PC-3 (cell line): ENCODE results near the gene TM4SF18. TPM values are rescaled to one million over a fixed set of nuclear protein-coding genes. Genes with fewer than 3 reads are reported as not detected.

Experiments used
- ATAC-seq: fragments of 200-7000 bp; cut with Tn5 transposase; 2 replicates; pipeline ENCODE4 v1.9.1; 2020; ENCODE audit warnings: mild to moderate bottlenecking, moderate library complexity
- BruUV-seq: library from RNA; stranded (reverse); fragments of 400-500 nt; replicated peaks from 2 replicates; lab custom pipeline; 2021; lab: Mats Ljungman, UMichigan
- CTCF ChIA-PET: fragments of 300-600 bp; sonication (Branson Sonifier 250); formaldehyde crosslinking; loops from one replicate; lab custom pipeline; 2022; ENCODE audit warnings: antibody characterized with exemption; lab: Charles Lee
- POLR2A ChIA-PET: fragments of 300-600 bp; sonication (Branson Sonifier 250); formaldehyde crosslinking; loops from one replicate; lab custom pipeline; 2022; ENCODE audit warnings: antibody characterized with exemption; ENCODE audit not compliant: unreplicated experiment; lab: Charles Lee
- DNase-seq: peaks from one replicate; pipeline ENCODE4 v3.0.0-alpha.2; 2015
- H2AFZ ChIP-seq: fragments of 300-600 bp; sonication (generic); 2 replicates; pipeline ENCODE4 v1.6.0; 2016; ENCODE audit warnings: antibody characterized with exemption, low read length
- H3F3A ChIP-seq: fragments of 300-600 bp; sonication (generic); one replicate; pipeline ENCODE4 v1.6.0; 2017; ENCODE audit warnings: antibody characterized with exemption, low read length, control low read depth, mild to moderate bottlenecking; ENCODE audit not compliant: unreplicated experiment
- H3K27ac ChIP-seq: fragments of 300-600 bp; sonication (generic); 2 replicates; pipeline ENCODE4 v1.5.1; 2016; ENCODE audit warnings: mild to moderate bottlenecking, low read length
- H3K27me3 ChIP-seq: fragments of 300-600 bp; sonication (generic); 2 replicates; pipeline ENCODE4 v1.6.1; 2016; ENCODE audit warnings: low read length, mixed read lengths
- H3K36me3 ChIP-seq: fragments of 300-600 bp; sonication (generic); 2 replicates; pipeline ENCODE4 v1.6.1; 2016; ENCODE audit warnings: low read depth, mixed run types, low read length, mixed read lengths
- H3K4me1 ChIP-seq: fragments of 300-600 bp; sonication (generic); 2 replicates; pipeline ENCODE4 v1.5.1; 2016; ENCODE audit warnings: low read length; ENCODE audit not compliant: insufficient read depth
- H3K4me2 ChIP-seq: fragments of 300-600 bp; sonication (generic); 2 replicates; pipeline ENCODE4 v1.6.0; 2016; ENCODE audit warnings: low read length
- H3K4me3 ChIP-seq: fragments of 300-600 bp; sonication (generic); 2 replicates; pipeline ENCODE4 v1.5.1; 2016; ENCODE audit warnings: mild to moderate bottlenecking, low read length, mixed read lengths
- H3K79me2 ChIP-seq: fragments of 300-600 bp; sonication (generic); 2 replicates; pipeline ENCODE4 v1.6.1; 2017; ENCODE audit warnings: low read length, mixed read lengths
- H3K9ac ChIP-seq: fragments of 300-600 bp; sonication (generic); 2 replicates; pipeline ENCODE4 v1.6.0; 2016; ENCODE audit warnings: mild to moderate bottlenecking, low read length
- H3K9me2 ChIP-seq: fragments of 300-600 bp; sonication (generic); replicated peaks from 2 replicates; pipeline ENCODE4 v1.6.1; 2016; ENCODE audit warnings: mixed run types, low read length, mixed read lengths
- H3K9me3 ChIP-seq: fragments of 300-600 bp; sonication (generic); 2 replicates; pipeline ENCODE4 v1.6.1; 2016; ENCODE audit warnings: low read length, mixed read lengths
- H4K20me1 ChIP-seq: fragments of 300-600 bp; sonication (generic); 2 replicates; pipeline ENCODE4 v1.6.1; 2016; ENCODE audit warnings: low read length, mixed read lengths
- EZH2 ChIP-seq: fragments of 300-600 bp; sonication (generic); IDR thresholded peaks from one replicate; pipeline ENCODE4 v1.6.1; 2017; ENCODE audit warnings: antibody characterized with exemption, mild to moderate bottlenecking, low read length; ENCODE audit not compliant: unreplicated experiment
- EZH2phosphoT487 ChIP-seq: fragments of 300-600 bp; sonication (generic); IDR thresholded peaks from 2 replicates; pipeline ENCODE4 v1.6.1; 2018; ENCODE audit warnings: mild to moderate bottlenecking, antibody characterized with exemption, low read length, borderline replicate concordance
- intact Hi-C: fragments of 100-400 bp; cut with micrococcal nuclease; formaldehyde crosslinking; loops from 2 replicates; pipeline ENCODE4 v1.9.0; 2023
- total RNA-seq: library from RNA; depleted of rRNA; stranded (reverse); fragments of >200 nt; gene quantifications from 2 replicates; pipeline ENCODE4 v1.2.3, GENCODE V29; 2014
- TF ChIP-seq, protein P1 (sequence below): fragments of 300-600 bp; sonication (generic); conservative IDR thresholded peaks from 2 replicates; pipeline ENCODE4 v1.5.1; 2017; ENCODE audit warnings: antibody characterized with exemption, low read depth, mild to moderate bottlenecking, low read length

The TM4SF18 gene
- total RNA-seq, 1 experiment from 2014 or later = 0.40 TPM

DNA sequence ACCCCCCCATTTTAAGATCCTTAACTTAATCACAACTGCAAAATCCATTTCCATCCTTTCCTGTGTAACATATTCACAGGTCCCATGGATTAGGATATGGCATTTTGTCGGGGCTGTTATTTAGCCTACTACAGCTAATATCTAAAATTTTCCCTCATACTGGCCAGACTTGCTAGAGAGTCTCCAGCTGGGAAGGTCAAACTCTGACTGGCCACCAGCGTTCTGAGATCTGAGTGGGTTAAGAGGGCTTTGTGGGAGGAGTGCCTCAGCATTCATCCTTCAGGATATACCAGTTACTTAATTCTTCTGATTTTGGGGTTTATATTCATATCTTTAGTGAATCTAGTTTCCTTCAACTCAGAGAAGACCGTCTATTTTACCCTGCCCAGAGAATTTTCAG is 17.7 kb downstream of the TM4SF18 start:
- peak overlapping the region; percentile 15; the same call in 1 of the 2 replicates for H3K9ac ChIP-seq
- CTCF ChIA-PET = interaction anchor here (1.0 kb wide), 1 partner anchor 15 kb away, joined by 7 read pairs; no protein-coding TSS in a partner anchor

DNA sequence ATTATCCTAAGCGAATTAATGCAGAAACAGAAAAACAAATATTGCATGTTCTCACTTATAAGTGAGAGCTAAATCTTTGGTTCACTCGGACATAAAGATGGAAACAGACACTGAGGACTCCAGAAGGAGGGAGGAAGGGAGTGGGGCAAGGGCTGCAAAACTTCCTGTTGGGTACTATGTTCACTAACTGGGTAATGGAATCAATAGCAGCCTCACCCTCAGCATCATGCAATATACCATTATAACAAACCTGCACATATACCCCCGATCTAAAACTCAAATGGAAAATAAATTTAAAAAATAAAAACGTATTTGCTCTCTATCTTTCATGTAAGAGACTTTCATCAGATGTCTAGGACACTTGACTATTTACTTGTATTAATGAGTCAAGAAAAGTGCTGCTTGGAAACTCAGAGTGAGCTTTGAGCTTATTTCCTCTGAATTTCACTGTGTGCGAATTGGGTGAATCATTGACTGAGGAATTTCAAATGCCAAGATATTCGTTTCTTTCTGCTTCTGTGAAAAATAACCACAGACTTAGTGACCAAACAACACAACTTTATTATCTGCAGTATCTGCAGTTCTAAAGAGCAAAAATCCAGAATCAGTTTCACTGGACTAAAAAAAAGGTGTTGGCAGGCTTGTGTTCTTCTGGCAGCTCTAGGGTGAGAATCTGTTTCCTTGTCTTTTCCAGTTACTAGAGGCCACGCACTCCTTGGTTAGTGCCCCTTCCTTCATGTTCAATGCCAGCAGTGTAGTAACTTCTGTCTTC is 18.4 kb downstream of the TM4SF18 start:
- peak overlapping the region; percentile 5; the same call in 1 of the 2 replicates for H3K9ac ChIP-seq
- no peaks in the 10 kb centered on the region for H3K36me3 ChIP-seq
- H3K27ac ChIP-seq = peak overlapping the region; percentile 75
- CTCF ChIA-PET = interaction anchor here (0.5 to 1.0 kb wide), 3 partner anchors 15 to 359 kb away, joined by 7 to 8 read pairs (median 7); no protein-coding TSS in a partner anchor
- H3K79me2 ChIP-seq = no peaks in the 10 kb centered on the region
- peak; percentile 78 for ATAC-seq
- DNase-seq = peak; percentile 87
- intact Hi-C loops = loop anchor here (2.0 kb wide), 1 partner anchor 14 kb away; no protein-coding TSS in a partner anchor
- H3F3A ChIP-seq = no peaks in the 10 kb centered on the region
- POLR2A ChIA-PET = interaction anchor here (0.5 kb wide), 2 partner anchors 36 to 70 kb away, joined by 3 to 4 read pairs; no protein-coding TSS in a partner anchor
- H3K9me2 ChIP-seq = no peaks in the 10 kb centered on the region; the same call in 1 of the 2 replicates
- peak overlapping the region; percentile 14; the same call in 1 of the 2 replicates for H2AFZ ChIP-seq
- H3K4me3 ChIP-seq = no peak overlapping the region
- no TSS peak for BruUV-seq
- H4K20me1 ChIP-seq = no peaks in the 10 kb centered on the region
- H3K4me2 ChIP-seq = peak overlapping the region; percentile 53
- H3K4me1 ChIP-seq = peaks cover 42% of the 10 kb centered on the region
- H3K27me3 ChIP-seq = no peaks in the 10 kb centered on the region
- TF ChIP-seq, protein P1, sequence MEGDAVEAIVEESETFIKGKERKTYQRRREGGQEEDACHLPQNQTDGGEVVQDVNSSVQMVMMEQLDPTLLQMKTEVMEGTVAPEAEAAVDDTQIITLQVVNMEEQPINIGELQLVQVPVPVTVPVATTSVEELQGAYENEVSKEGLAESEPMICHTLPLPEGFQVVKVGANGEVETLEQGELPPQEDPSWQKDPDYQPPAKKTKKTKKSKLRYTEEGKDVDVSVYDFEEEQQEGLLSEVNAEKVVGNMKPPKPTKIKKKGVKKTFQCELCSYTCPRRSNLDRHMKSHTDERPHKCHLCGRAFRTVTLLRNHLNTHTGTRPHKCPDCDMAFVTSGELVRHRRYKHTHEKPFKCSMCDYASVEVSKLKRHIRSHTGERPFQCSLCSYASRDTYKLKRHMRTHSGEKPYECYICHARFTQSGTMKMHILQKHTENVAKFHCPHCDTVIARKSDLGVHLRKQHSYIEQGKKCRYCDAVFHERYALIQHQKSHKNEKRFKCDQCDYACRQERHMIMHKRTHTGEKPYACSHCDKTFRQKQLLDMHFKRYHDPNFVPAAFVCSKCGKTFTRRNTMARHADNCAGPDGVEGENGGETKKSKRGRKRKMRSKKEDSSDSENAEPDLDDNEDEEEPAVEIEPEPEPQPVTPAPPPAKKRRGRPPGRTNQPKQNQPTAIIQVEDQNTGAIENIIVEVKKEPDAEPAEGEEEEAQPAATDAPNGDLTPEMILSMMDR = no peak
- TF ChIP-seq EZH2phosphoT487 (no peak), EZH2 (no peak)
- H3K9me3 ChIP-seq = no peaks in the 10 kb centered on the region

More for the DNA sequence above, 17.7 kb downstream of the TM4SF18 start:
- H3K27ac ChIP-seq = peak overlapping the region; percentile 75
- TF ChIP-seq EZH2phosphoT487 (no peak), EZH2 (no peak)
- TF ChIP-seq, protein P1 = no peak
- POLR2A ChIA-PET = interaction anchor here (0.7 kb wide), 1 partner anchor 13 kb away, joined by 5 read pairs; no protein-coding TSS in a partner anchor
- no peak overlapping the region for H3K4me3 ChIP-seq
- DNase-seq (no peak), ATAC-seq (no peak)
- no peaks in the 10 kb centered on the region; the same call in 1 of the 2 replicates for H3K9me2 ChIP-seq
- peaks cover 35% of the 10 kb centered on the region for H3K4me1 ChIP-seq
- H3K9me3 ChIP-seq = no peaks in the 10 kb centered on the region
- intact Hi-C loops = loop anchor here (2.0 kb wide), 1 partner anchor 15 kb away; no protein-coding TSS in a partner anchor
- no TSS peak for BruUV-seq
- H2AFZ ChIP-seq = no peak overlapping the region
- H4K20me1 ChIP-seq = no peaks in the 10 kb centered on the region
- no peaks in the 10 kb centered on the region for H3K79me2 ChIP-seq
- no peaks in the 10 kb centered on the region for H3K27me3 ChIP-seq
- peak overlapping the region; percentile 53 for H3K4me2 ChIP-seq
- no peaks in the 10 kb centered on the region for H3F3A ChIP-seq
- no peaks in the 10 kb centered on the region for H3K36me3 ChIP-seq
